HEK293 (cell line): Measurements from ENCODE around the gene CCDC13.

Experiments
- GFI1B ChIP-seq: fragments of 450-650 bp; formaldehyde crosslinking; IDR thresholded peaks from 2 replicates; pipeline ENCODE4 v1.5.1; 2016; ENCODE audit warnings: missing biosample characterization, missing genetic modification characterization
- IKZF3 ChIP-seq: fragments of 450-650 bp; IDR thresholded peaks from 2 replicates; pipeline ENCODE4 v1.5.0; 2018; ENCODE audit warnings: missing biosample characterization, mild to moderate bottlenecking, missing genetic modification characterization, moderate library complexity
- REST ChIP-seq: fragments of 450-650 bp; formaldehyde crosslinking; IDR thresholded peaks from 2 replicates; pipeline ENCODE4 v1.5.1; 2016; ENCODE audit warnings: missing biosample characterization, missing genetic modification characterization
- ZEB2 ChIP-seq: fragments of 450-650 bp; formaldehyde crosslinking; IDR thresholded peaks from 2 replicates; pipeline ENCODE4 v1.5.1; 2016; ENCODE audit warnings: missing biosample characterization, missing genetic modification characterization
- ZNF146 ChIP-seq: fragments of 450-650 bp; formaldehyde crosslinking; IDR thresholded peaks from 2 replicates; pipeline ENCODE4 v1.5.1; 2016; ENCODE audit warnings: missing biosample characterization, missing genetic modification characterization
- ZNF544 ChIP-seq: fragments of 450-650 bp; formaldehyde crosslinking; IDR thresholded peaks from 2 replicates; pipeline ENCODE4 v1.5.0; 2017; ENCODE audit warnings: missing biosample characterization, missing genetic modification characterization
- ZNF658 ChIP-seq: fragments of 450-650 bp; formaldehyde crosslinking; IDR thresholded peaks from 2 replicates; pipeline ENCODE4; 2016; ENCODE audit warnings: missing biosample characterization, missing genetic modification characterization
- ZNF830 ChIP-seq: fragments of 450-650 bp; IDR thresholded peaks from 2 replicates; pipeline ENCODE4 v1.5.0; 2018; ENCODE audit warnings: missing biosample characterization, missing genetic modification characterization, low read depth, mild to moderate bottlenecking, moderate library complexity
- ZNF837 ChIP-seq: fragments of 450-650 bp; formaldehyde crosslinking; IDR thresholded peaks from 2 replicates; pipeline ENCODE4 v1.5.1; 2016; ENCODE audit warnings: missing biosample characterization, missing genetic modification characterization
- TF ChIP-seq, protein P1 (sequence below): fragments of 450-650 bp; formaldehyde crosslinking; IDR thresholded peaks from 2 replicates; pipeline ENCODE4 v1.5.1; 2016; ENCODE audit warnings: missing biosample characterization, missing genetic modification characterization

DNA sequence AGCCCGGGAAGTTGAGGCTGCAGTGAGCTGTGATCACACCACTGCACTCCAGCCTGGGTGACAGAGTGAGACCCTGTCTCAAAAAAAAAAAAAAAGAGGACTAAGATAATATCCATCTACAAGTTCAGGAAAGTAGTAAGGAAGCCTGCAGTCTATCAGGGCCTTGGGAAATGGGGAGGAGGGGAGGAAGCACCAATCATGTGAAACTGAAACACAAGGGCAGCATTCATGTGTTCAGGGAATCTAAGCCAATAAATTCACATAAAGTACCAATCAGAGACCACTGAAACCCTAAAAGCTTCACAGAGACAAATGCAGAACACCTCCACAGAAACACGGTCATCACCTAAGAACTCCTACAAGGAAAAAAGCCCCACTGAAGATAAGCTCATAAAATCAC is 47.6 kb downstream of the CCDC13 start:
- no peak for TF ChIP-seq ZEB2 (tag by site-specific recombination)
- TF ChIP-seq, protein P1, sequence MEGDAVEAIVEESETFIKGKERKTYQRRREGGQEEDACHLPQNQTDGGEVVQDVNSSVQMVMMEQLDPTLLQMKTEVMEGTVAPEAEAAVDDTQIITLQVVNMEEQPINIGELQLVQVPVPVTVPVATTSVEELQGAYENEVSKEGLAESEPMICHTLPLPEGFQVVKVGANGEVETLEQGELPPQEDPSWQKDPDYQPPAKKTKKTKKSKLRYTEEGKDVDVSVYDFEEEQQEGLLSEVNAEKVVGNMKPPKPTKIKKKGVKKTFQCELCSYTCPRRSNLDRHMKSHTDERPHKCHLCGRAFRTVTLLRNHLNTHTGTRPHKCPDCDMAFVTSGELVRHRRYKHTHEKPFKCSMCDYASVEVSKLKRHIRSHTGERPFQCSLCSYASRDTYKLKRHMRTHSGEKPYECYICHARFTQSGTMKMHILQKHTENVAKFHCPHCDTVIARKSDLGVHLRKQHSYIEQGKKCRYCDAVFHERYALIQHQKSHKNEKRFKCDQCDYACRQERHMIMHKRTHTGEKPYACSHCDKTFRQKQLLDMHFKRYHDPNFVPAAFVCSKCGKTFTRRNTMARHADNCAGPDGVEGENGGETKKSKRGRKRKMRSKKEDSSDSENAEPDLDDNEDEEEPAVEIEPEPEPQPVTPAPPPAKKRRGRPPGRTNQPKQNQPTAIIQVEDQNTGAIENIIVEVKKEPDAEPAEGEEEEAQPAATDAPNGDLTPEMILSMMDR (tag by site-specific recombination): no peak
- no peak for TF ChIP-seq ZNF658
- TF ChIP-seq ZNF146 (tag by site-specific recombination): no peak
- TF ChIP-seq ZNF837 (tag by site-specific recombination): no peak
- no peak for TF ChIP-seq ZNF544
- TF ChIP-seq IKZF3 (tag by site-specific recombination): no peak
- TF ChIP-seq GFI1B (tag by site-specific recombination): no peak
- TF ChIP-seq REST (tag by site-specific recombination): no peak
- TF ChIP-seq ZNF830 (tag by site-specific recombination): no peak
